ENCODE results near the gene AGT.
A peak's percentile ranks its signal among the peaks of the same experiment; 100 is the strongest.

AGT gene

GRCh38 chr1:230713915-230714764 lies at the start of gene AGT:
Gene AGT (minus strand): TSS chr1:230714122. CDS start chr1:230710823, 3,299 bp downstream.
- DNase-seq (ENCODE audit: low spot score) = no peak

GRCh38 chr1:230761443-230762167 lies 47.7 kb upstream of the AGT start:
- DNase-seq (ENCODE audit: low spot score) = no peak

DNA sequence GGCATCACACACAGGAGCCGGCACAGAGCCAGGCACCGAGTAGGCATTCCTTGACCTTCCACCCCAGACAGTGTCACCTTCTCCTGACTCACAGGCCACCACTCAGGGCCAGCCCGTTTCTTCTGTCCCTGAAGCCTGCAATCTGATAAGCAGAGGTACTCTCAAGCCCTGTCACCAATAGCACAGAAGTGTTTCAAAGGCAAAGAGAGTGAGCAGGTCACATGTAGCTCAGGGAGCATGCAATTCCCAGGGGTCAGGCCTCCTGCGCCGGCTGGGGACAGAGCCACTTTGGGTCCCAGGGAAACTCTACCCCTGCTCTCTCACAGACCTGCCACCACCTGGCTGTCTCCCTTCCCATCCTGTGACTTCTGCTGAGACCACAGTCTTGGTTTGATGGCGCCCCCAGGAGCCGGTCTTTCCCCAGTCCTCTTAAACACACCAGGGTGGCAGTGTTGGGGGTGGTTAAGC lies 46.5 kb upstream of the AGT start:
- DNase-seq (ENCODE audit: low spot score) = no peak

DNA sequence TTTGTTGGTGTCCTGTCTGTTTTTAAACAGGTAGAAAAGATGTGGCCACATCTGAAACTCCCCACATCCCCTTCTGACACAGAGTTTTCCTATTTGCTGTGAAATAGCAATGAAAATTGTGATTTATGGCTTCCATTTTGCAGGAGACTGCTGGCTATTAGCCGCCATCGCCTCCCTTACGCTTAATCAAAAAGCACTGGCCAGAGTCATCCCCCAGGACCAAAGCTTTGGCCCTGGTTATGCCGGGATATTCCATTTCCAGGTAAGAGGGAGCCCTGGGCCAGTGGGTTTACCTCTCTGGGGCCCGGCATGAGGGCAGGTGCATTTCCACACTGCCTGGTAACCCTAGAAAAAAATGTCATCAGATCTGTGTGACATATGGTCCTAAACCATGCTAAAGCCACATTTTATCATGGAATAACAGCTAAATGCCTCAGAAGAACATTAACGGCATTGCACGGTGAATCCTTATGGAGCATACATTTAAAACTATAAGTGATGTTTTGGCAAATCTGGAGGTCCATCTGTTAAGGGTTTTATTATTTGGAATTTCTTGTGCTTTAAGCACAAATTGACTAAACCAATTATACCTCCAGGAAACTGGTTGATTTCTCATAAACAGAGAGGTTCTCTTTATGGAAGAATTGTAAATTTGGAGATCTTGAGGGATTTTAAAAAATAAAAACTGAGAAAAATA lies 45.6 kb upstream of the AGT start:
- no peak for DNase-seq (ENCODE audit: low spot score)

DNA sequence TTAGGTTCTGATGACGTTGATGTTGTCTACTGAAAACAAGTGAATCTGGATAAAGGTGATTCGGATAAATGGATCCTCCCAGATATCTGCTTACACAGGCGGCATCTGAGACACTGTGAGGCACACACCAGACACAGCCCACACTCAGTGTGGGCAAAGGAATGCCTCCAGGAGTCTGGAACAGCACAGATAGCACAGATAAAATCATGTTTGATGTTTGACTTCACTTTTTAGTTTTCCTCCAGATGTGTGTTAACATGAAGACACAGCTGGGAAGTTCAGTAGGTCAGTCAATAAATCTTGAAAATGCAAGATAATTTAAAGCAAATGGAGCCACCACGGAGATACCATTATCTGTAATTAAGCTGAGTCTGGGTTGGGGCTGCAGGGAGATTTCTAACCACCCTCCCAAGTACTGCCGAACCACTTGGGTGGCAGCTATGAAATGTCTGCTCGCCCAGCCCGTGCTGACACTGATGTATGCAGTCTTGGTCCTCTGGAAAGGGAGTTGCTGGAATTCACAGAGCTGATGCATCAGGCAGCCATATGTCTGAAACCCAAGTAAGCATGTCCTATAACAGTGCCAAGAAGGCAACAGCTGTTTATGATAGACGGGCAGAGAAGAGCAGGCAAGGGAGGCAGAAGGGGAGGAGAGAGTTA lies 44.9 kb upstream of the AGT start:
- DNase-seq (ENCODE audit: low spot score) = no peak

- no peak for DNase-seq (ENCODE audit: low spot score)
These were observed 44.2 kb upstream of the AGT start for GRCh38 chr1:230757856-230758708.

GRCh38 chr1:230754796-230755195 lies 40.9 kb upstream of the AGT start:
- no peak for DNase-seq (ENCODE audit: low spot score)

DNA sequence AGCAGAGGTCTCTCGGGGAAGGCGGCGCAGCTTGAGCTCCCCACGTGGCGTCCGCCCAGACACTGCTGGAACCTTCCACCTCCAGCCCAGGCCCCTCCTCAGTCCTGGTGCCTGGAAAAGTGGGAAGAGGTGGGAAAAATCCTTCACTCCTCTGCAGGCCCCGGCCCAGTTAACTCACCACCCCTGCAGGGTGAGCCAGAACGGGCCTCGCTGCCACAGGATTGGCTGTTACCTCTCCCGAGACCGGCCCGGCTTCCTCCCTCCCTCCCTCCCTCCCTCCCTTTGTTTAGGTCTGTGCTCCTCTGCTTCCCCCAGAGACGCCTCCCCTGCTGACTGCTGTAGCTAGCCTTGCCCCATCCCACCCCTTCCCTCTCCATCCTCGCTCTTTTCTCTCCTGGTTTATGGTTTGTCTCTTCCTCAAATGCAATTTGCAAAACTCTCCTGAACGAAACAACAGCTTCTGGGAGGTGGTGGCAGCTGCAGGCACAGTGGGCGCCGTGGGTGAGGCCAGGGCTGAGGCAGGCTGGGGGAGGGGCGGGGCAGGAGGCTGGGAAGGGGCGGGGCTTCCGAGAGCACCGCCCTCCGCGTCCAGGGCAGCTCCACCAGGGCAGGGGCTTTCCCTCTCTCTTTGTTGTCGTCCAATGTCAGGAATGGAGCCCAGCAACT lies 39.8 kb upstream of the AGT start:
- DNase-seq (ENCODE audit: low spot score) = no peak

GRCh38 chr1:230753191-230753585 lies 39.3 kb upstream of the AGT start:
- no peak for DNase-seq (ENCODE audit: low spot score)

- DNase-seq (ENCODE audit: low spot score) = no peak
These were observed 38.5 kb upstream of the AGT start for GRCh38 chr1:230752407-230752806.

- DNase-seq (ENCODE audit: low spot score) = no peak
These were observed 37.2 kb upstream of the AGT start for GRCh38 chr1:230750986-230751625.

- DNase-seq (ENCODE audit: low spot score) = no peak
These were observed 36.7 kb upstream of the AGT start for GRCh38 chr1:230750576-230750975.

- DNase-seq (ENCODE audit: low spot score) = no peak
These were observed 35.7 kb upstream of the AGT start for GRCh38 chr1:230749635-230750034.

GRCh38 chr1:230749150-230749549 lies 35.2 kb upstream of the AGT start:
- DNase-seq (ENCODE audit: low spot score) = peak; percentile 26

- no peak for DNase-seq (ENCODE audit: low spot score)
These were observed 34.2 kb upstream of the AGT start for GRCh38 chr1:230747890-230748800.

GRCh38 chr1:230747127-230747730 lies 33.3 kb upstream of the AGT start, which contains the start of gene CAPN9:
Gene CAPN9 (plus strand): TSS chr1:230747388. CDS start chr1:230747497, 109 bp downstream.
- DNase-seq (ENCODE audit: low spot score) = no peak

- no peak for DNase-seq (ENCODE audit: low spot score)
These were observed 32.7 kb upstream of the AGT start for GRCh38 chr1:230746617-230747016.

DNA sequence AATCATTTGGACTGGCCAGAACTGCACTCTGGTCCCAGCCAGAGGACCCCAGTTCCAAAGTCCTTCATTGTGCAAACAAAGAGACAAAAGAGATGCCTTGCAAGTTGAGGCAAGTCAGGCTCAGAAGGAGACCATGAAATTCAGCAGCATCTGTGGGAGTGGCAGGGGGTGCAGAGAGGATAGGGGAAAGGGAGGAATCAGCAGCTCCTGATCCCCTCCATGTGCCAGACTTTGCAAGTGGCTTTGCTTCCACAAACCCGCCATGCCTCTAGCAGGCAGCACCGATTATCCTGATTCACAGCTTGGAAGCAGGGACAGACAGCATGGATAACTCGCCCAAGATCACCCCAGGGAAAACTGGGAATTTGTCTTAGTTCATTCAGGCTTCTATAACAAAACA lies 31.1 kb upstream of the AGT start:
- no peak for DNase-seq (ENCODE audit: low spot score)

Data from COLO829 (cell line).